Glomerular visceral epithelial cell (primary cell): Measurements from ENCODE around the gene TAC4.

Experiments used
- DNase-seq: peaks from one replicate; pipeline ENCODE4 v3.0.0-alpha.2; 2016; ENCODE audit errors: extremely low spot score

TAC4 gene

GRCh38 chr17:49814781-49815529 lies 32.9 kb downstream of the TAC4 start:
- no peak for DNase-seq

- no peak for DNase-seq
These were observed 38.8 kb downstream of the TAC4 start for GRCh38 chr17:49809056-49809455.

- no peak for DNase-seq
These were observed 49.1 kb downstream of the TAC4 start for GRCh38 chr17:49798738-49799137.

GRCh38 chr17:49798182-49798581 lies 49.7 kb downstream of the TAC4 start:
- no peak for DNase-seq

GRCh38 chr17:49795372-49795771 lies 52.5 kb downstream of the TAC4 start:
- DNase-seq, result no peak

GRCh38 chr17:49793309-49793708 lies 54.6 kb downstream of the TAC4 start:
- DNase-seq, result no peak

GRCh38 chr17:49789243-49789578 lies 58.7 kb downstream of the TAC4 start:
- no peak for DNase-seq

- DNase-seq, result peak; percentile 99
These were observed 59.2 kb downstream of the TAC4 start, which contains the start of gene KAT7 for GRCh38 chr17:49788478-49789242. Gene KAT7, plus strand, starts transcription at chr17:49788681. Its CDS starts 154 bp downstream, at chr17:49788835.
